ENCODE results near the gene UBE2I. TPM values are rescaled to one million over a fixed set of nuclear protein-coding genes. Genes with fewer than 3 reads are reported as not detected.

UBE2I gene
- total RNA-seq, 1 experiment from 2014 or later, result 229 TPM

- TF ChIP-seq ARID4B (CRISPR knock-in tag; IDR thresholded peaks at IDR 0.05; ENCODE audit: borderline replicate concordance) (no peak), FOXP4 (CRISPR knock-in tag; IDR thresholded peaks at IDR 0.05) (no peak), FOXP1 (CRISPR knock-in tag; IDR thresholded peaks at IDR 0.05; ENCODE audit: borderline replicate concordance) (no peak), ZNF219 (CRISPR knock-in tag; IDR thresholded peaks at IDR 0.05; ENCODE audit: borderline replicate concordance) (no peak), HMGXB4 (CRISPR knock-in tag; IDR thresholded peaks at IDR 0.05) (no peak), TCF7 (CRISPR knock-in tag; IDR thresholded peaks at IDR 0.05; ENCODE audit: low read depth) (no peak), ZBTB43 (CRISPR knock-in tag; IDR thresholded peaks at IDR 0.05) (no peak), AR (CRISPR knock-in tag; IDR thresholded peaks at IDR 0.05) (no peak)
These were observed 34.7 kb upstream of the UBE2I start (continued) for GRCh38 chr16:1274767-1275166.

GRCh38 chr16:1275791-1276579 lies 33.5 kb upstream of the UBE2I start:
- ChIA-PET POLR2A (interaction anchor here (0.6 kb wide), 1 partner anchor 295 kb away, joined by 3 read pairs; the partner anchor contains the start of gene SOX8), CTCF (interaction anchor here (0.6 kb wide), 2 partner anchors 51 to 55 kb away, joined by 3 read pairs; no protein-coding TSS in a partner anchor)
- Mint-ChIP-seq H3K4me3 (no peak overlapping the region), H3K36me3 (no peaks in the 10 kb centered on the region), H3K9me3 (no peaks in the 10 kb centered on the region), H3K27ac (no peak overlapping the region), H3K4me1 (peaks cover 2% of the 10 kb centered on the region), H3K27me3 (ENCODE audit: low read depth) (no peaks in the 10 kb centered on the region)
- DNase-seq (ENCODE audit: low spot score), result no peak
- no peak for ATAC-seq
- TF ChIP-seq USF2 (CRISPR knock-in tag; IDR thresholded peaks at IDR 0.05) (no peak), SOX15 (CRISPR knock-in tag; IDR thresholded peaks at IDR 0.05) (no peak), HMGA2 (CRISPR knock-in tag; IDR thresholded peaks at IDR 0.05) (no peak), ARID4B (CRISPR knock-in tag; IDR thresholded peaks at IDR 0.05; ENCODE audit: borderline replicate concordance) (no peak), ZNF317 (CRISPR knock-in tag; IDR thresholded peaks at IDR 0.05; ENCODE audit: borderline replicate concordance, low read depth) (no peak), ELF4 (CRISPR knock-in tag; IDR thresholded peaks at IDR 0.05; ENCODE audit: low read depth) (no peak)

Data from WTC11 (cell line).